H9 (cell line): ENCODE data around the gene CCDC194. TPM values are rescaled to one million over a fixed set of nuclear protein-coding genes. Genes with fewer than 3 reads are reported as not detected.

Experiments used
- DNase-seq: peaks from one replicate; pipeline ENCODE4 v3.0.0-alpha.2; 2017
- H2AFZ ChIP-seq: one replicate; pipeline ENCODE4 v1.6.1; 2013; ENCODE audit warnings: mild to moderate bottlenecking, low read length, control low read depth, moderate library complexity
- H2AK5ac ChIP-seq: 2 replicates; pipeline ENCODE4 v1.6.1; 2013; ENCODE audit warnings: low read length, control low read depth, mixed read lengths; ENCODE audit not compliant: insufficient read length
- H2BK120ac ChIP-seq: one replicate; pipeline ENCODE4 v1.6.1; 2013; ENCODE audit warnings: low read depth, mild to moderate bottlenecking, low read length, control low read depth, inconsistent platforms; ENCODE audit not compliant: poor library complexity, severe bottlenecking
- H2BK12ac ChIP-seq: 2 replicates; pipeline ENCODE4 v1.6.1; 2013; ENCODE audit warnings: low read length, control low read depth, mixed read lengths, low read depth; ENCODE audit not compliant: insufficient read length
- H2BK15ac ChIP-seq: 2 replicates; pipeline ENCODE4 v1.6.1; 2013; ENCODE audit warnings: low read depth, low read length, control low read depth
- H2BK20ac ChIP-seq: one replicate; pipeline ENCODE4 v1.6.1; 2013; ENCODE audit warnings: low read depth, mild to moderate bottlenecking, low read length, control low read depth, inconsistent platforms; ENCODE audit not compliant: poor library complexity, severe bottlenecking
- H2BK5ac ChIP-seq: 2 replicates; pipeline ENCODE4 v1.6.1; 2013; ENCODE audit warnings: low read length, control low read depth, mixed read lengths; ENCODE audit not compliant: insufficient read length
- H3K14ac ChIP-seq: 2 replicates; pipeline ENCODE4 v1.6.1; 2013; ENCODE audit warnings: low read length, control low read depth; ENCODE audit not compliant: insufficient read depth
- H3K18ac ChIP-seq: 2 replicates; pipeline ENCODE4 v1.6.1; 2013; ENCODE audit warnings: low read depth, mild to moderate bottlenecking, mixed read lengths, low read length, control low read depth; ENCODE audit not compliant: insufficient read length
- H3K23ac ChIP-seq: 2 replicates; pipeline ENCODE4 v1.6.1; 2013; ENCODE audit warnings: low read length, control low read depth, mixed read lengths, low read depth; ENCODE audit not compliant: insufficient read length
- H3K23me2 ChIP-seq: 2 replicates; pipeline ENCODE4 v1.6.1; 2013; ENCODE audit warnings: low read depth, mild to moderate bottlenecking, mixed read lengths, low read length, control low read depth; ENCODE audit not compliant: insufficient read length, poor library complexity, severe bottlenecking
- H3K27ac ChIP-seq: 2 replicates; pipeline ENCODE4 v1.5.1; 2013; ENCODE audit warnings: low read length, control low read depth, mixed read lengths, low read depth; ENCODE audit not compliant: insufficient read length
- H3K27me3 ChIP-seq: 2 replicates; pipeline ENCODE4 v1.6.1; 2013; ENCODE audit warnings: low read length, control low read depth, inconsistent platforms; ENCODE audit not compliant: insufficient read depth
- H3K4ac ChIP-seq: 2 replicates; pipeline ENCODE4 v1.6.1; 2013; ENCODE audit warnings: low read depth, mild to moderate bottlenecking, control low read depth, inconsistent platforms, low read length, moderate library complexity
- H3K4me1 ChIP-seq: 2 replicates; pipeline ENCODE4 v1.6.1; 2013; ENCODE audit warnings: low read length, control low read depth, inconsistent platforms; ENCODE audit not compliant: insufficient read depth
- H3K4me2 ChIP-seq: 2 replicates; pipeline ENCODE4 v1.6.1; 2013; ENCODE audit warnings: low read length, control low read depth, mixed read lengths; ENCODE audit not compliant: insufficient read length, insufficient read depth
- H3K56ac ChIP-seq: 2 replicates; pipeline ENCODE4 v1.6.1; 2013; ENCODE audit warnings: low read depth, mild to moderate bottlenecking, mixed read lengths, low read length, control low read depth; ENCODE audit not compliant: insufficient read length
- H3K79me1 ChIP-seq: 2 replicates; pipeline ENCODE4 v1.6.1; 2013; ENCODE audit warnings: low read depth, mild to moderate bottlenecking, moderate library complexity, low read length, control low read depth, inconsistent platforms; ENCODE audit not compliant: insufficient read depth, poor library complexity, severe bottlenecking
- H3K79me2 ChIP-seq: 2 replicates; pipeline ENCODE4 v1.6.1; 2013; ENCODE audit warnings: low read length, control low read depth, inconsistent platforms; ENCODE audit not compliant: insufficient read depth
- H3K9ac ChIP-seq: 2 replicates; pipeline ENCODE4 v1.6.1; 2013; ENCODE audit warnings: low read length, control low read depth, mixed read lengths; ENCODE audit not compliant: insufficient read length; ENCODE audit errors: extremely low read depth
- H3K9me3 ChIP-seq: one replicate; pipeline ENCODE4 v1.6.1; 2013; ENCODE audit warnings: low read depth, low read length, inconsistent platforms; ENCODE audit not compliant: control insufficient read depth
- H3T11ph ChIP-seq: one replicate; pipeline ENCODE4 v1.6.1; 2013; ENCODE audit warnings: mild to moderate bottlenecking, low read length, control low read depth, inconsistent platforms
- H4K20me1 ChIP-seq: one replicate; pipeline ENCODE4 v1.6.1; 2013; ENCODE audit not compliant: control insufficient read depth, insufficient read length, insufficient read depth
- H4K5ac ChIP-seq: 2 replicates; pipeline ENCODE4 v1.6.1; 2013; ENCODE audit warnings: low read depth, mild to moderate bottlenecking, mixed read lengths, low read length, control low read depth; ENCODE audit not compliant: insufficient read length
- H4K8ac ChIP-seq: replicated peaks from 2 replicates; pipeline ENCODE4 v1.6.1; 2013; ENCODE audit warnings: low read length, control low read depth, mixed read lengths, low read depth; ENCODE audit not compliant: insufficient read length
- H4K91ac ChIP-seq: 2 replicates; pipeline ENCODE4 v1.6.1; 2013; ENCODE audit warnings: low read depth, mild to moderate bottlenecking, moderate library complexity, mixed read lengths, low read length, control low read depth; ENCODE audit not compliant: insufficient read length
- H3K27ac Mint-ChIP-seq, 3 experiments: 2 replicates in 2 of 3; 3 replicates in 1 of 3; pipeline ENCODE4 v1.8.0; 2020 to 2021; ENCODE audit warnings: mixed read lengths in 3 of 3, mild to moderate bottlenecking in 1 of 3, moderate library complexity in 1 of 3
- H3K27me3 Mint-ChIP-seq: 2 replicates; pipeline ENCODE4 v1.8.0; 2021; ENCODE audit warnings: low read depth, mild to moderate bottlenecking, moderate library complexity, mixed read lengths
- H3K36me3 Mint-ChIP-seq, 3 experiments: 2 replicates in 2 of 3; 3 replicates in 1 of 3; pipeline ENCODE4 v1.8.0; 2020 to 2021; ENCODE audit warnings: low read depth in 3 of 3, mixed read lengths in 3 of 3; ENCODE audit not compliant: insufficient read depth in 1 of 3
- H3K4me1 Mint-ChIP-seq, 2 experiments: 2 replicates each; pipeline ENCODE4 v1.8.0; 2020; ENCODE audit warnings: mixed read lengths in 2 of 2
- H3K4me3 Mint-ChIP-seq, 2 experiments: 2 replicates in 1 of 2; 3 replicates in 1 of 2; pipeline ENCODE4 v1.8.0; 2020 to 2021; ENCODE audit warnings: mild to moderate bottlenecking in 2 of 2, mixed read lengths in 2 of 2, moderate library complexity in 1 of 2
- H3K9me3 Mint-ChIP-seq, 2 experiments: 2 replicates in 1 of 2; 3 replicates in 1 of 2; pipeline ENCODE4 v1.8.0; 2020; ENCODE audit warnings: mild to moderate bottlenecking in 2 of 2, mixed read lengths in 2 of 2, moderate library complexity in 1 of 2
- CTCF ChIP-seq: fragments of 200-600 bp; sonication (generic); conservative IDR thresholded peaks from 3 replicates; pipeline ENCODE4 v1.8.0; 2021; ENCODE audit warnings: antibody characterized with exemption, mild to moderate bottlenecking
- WGBS: extraction: QIAGEN DNeasy Blood & Tissue Kit; methylation state at CpG from one replicate; pipeline ENCODE4 v1.1.7; 2013; ENCODE audit warnings: missing lambda C conversion rate, low lambda C conversion rate, mixed read lengths; ENCODE audit not compliant: insufficient read length; ENCODE audit errors: extremely low coverage; 5-methylcytosine and 5-hydroxymethylcytosine counted together
- total RNA-seq: library from RNA; stranded (reverse); gene quantifications from 2 replicates; pipeline ENCODE4 v1.2.1, GENCODE V29; 2021

Gene CCDC194
- total RNA-seq, 1 experiment from 2014 or later: 0.68 TPM

GRCh38 chr19:17389288-17389687 lies 4.7 kb downstream of the CCDC194 start:
- Histone ChIP-seq H3K23ac (no peak overlapping the region), H2BK12ac (no peak overlapping the region), H4K91ac (no peak overlapping the region), H3K14ac (no peak overlapping the region), H2BK20ac (no peak overlapping the region), H3K27ac (no peak overlapping the region), H3K56ac (no peak overlapping the region), H2AK5ac (no peak overlapping the region), H3K79me2 (no peaks in the 10 kb centered on the region), H2BK15ac (no peak overlapping the region), H3K4me1 (no peaks in the 10 kb centered on the region), H3T11ph (no peak overlapping the region), H3K79me1 (no peaks in the 10 kb centered on the region), H3K4me2 (no peak overlapping the region), H3K9me3 (no peaks in the 10 kb centered on the region), H3K9ac (no peak overlapping the region), H3K18ac (no peak overlapping the region), H2AFZ (no peak overlapping the region), H2BK5ac (no peak overlapping the region), H3K23me2 (peaks cover 14% of the 10 kb centered on the region), H4K8ac (no peak overlapping the region), H4K20me1 (no peaks in the 10 kb centered on the region), H4K5ac (no peak overlapping the region), H3K27me3 (no peaks in the 10 kb centered on the region), H3K4ac (no peak overlapping the region), H2BK120ac (no peak overlapping the region)
- no CpG with 5 or more reads among the region's 1 CpG for WGBS
- H3K36me3 Mint-ChIP-seq: no peaks in the 10 kb centered on the region; a peak in 1 of 7 replicates
- no peak overlapping the region for H3K27ac Mint-ChIP-seq
- peaks cover 9 to 10% of the 10 kb centered on the region in 2 experiments for H3K9me3 Mint-ChIP-seq
- no peak for TF ChIP-seq CTCF
- peaks cover 22% of the 10 kb centered on the region for H3K27me3 Mint-ChIP-seq
- H3K4me1 Mint-ChIP-seq: peaks cover 9 to 10% of the 10 kb centered on the region in 2 experiments
- peak overlapping the region in 1 of 2 experiments; percentile 72; a peak in 3 of 5 replicates for H3K4me3 Mint-ChIP-seq
- DNase-seq: no peak
